NT2/D1 (cell line): ENCODE results near the gene TAL2.

Experiments used
- DNase-seq: peaks from one replicate; pipeline ENCODE4 v3.0.0-alpha.2; 2011; ENCODE audit warnings: low read depth, low spot score
- H3K27me3 ChIP-seq: 2 replicates; pipeline ENCODE4 v1.6.0; 2011; ENCODE audit warnings: mild to moderate bottlenecking; ENCODE audit not compliant: insufficient read length, insufficient read depth
- H3K36me3 ChIP-seq: 2 replicates; pipeline ENCODE4 v1.6.1; 2011; ENCODE audit warnings: mild to moderate bottlenecking, low read length, mixed read lengths; ENCODE audit not compliant: insufficient read depth, insufficient read length
- H3K4me1 ChIP-seq: 2 replicates; pipeline ENCODE4 v1.5.1; 2011; ENCODE audit not compliant: insufficient read depth, insufficient read length
- H3K4me3 ChIP-seq: 2 replicates; pipeline ENCODE4 v1.5.1; 2011; ENCODE audit warnings: low read depth; ENCODE audit not compliant: insufficient read length
- H3K9ac ChIP-seq: 2 replicates; pipeline ENCODE4 v1.6.0; 2011; ENCODE audit warnings: low read depth; ENCODE audit not compliant: insufficient read length
- H3K9me3 ChIP-seq: 2 replicates; pipeline ENCODE4 v1.5.1; 2011; ENCODE audit warnings: mild to moderate bottlenecking, low read length; ENCODE audit not compliant: insufficient read depth
- SUZ12 ChIP-seq: IDR thresholded peaks from 2 replicates; pipeline ENCODE4 v1.6.1; 2011; ENCODE audit not compliant: insufficient read length, insufficient read depth; ENCODE audit errors: extremely low read depth
- YY1 ChIP-seq: IDR thresholded peaks from 2 replicates; pipeline ENCODE4 v1.6.1; 2011; ENCODE audit not compliant: insufficient read length, insufficient read depth
- ZNF274 ChIP-seq: IDR thresholded peaks from 2 replicates; pipeline ENCODE4 v1.6.1; 2011; ENCODE audit warnings: mild to moderate bottlenecking, low read depth, low read length

The TAL2 gene

GRCh38 chr9:105711867-105712266, 49.6 kb downstream of the TAL2 start:
- H3K4me1 ChIP-seq, result no peaks in the 10 kb centered on the region
- H3K27me3 ChIP-seq, result no peaks in the 10 kb centered on the region
- H3K9ac ChIP-seq, result no peak overlapping the region
- TF ChIP-seq ZNF274, result no peak
- TF ChIP-seq SUZ12, result no peak
- no peak for TF ChIP-seq YY1
- peaks cover 8% of the 10 kb centered on the region for H3K36me3 ChIP-seq
- no peak for DNase-seq
- peaks cover 16% of the 10 kb centered on the region for H3K9me3 ChIP-seq
- no peak overlapping the region for H3K4me3 ChIP-seq

- TF ChIP-seq SUZ12 (no peak), YY1 (no peak), ZNF274 (no peak)
- no peak for DNase-seq
- Histone ChIP-seq H3K36me3 (peaks cover 8% of the 10 kb centered on the region), H3K4me1 (no peaks in the 10 kb centered on the region), H3K9ac (no peak overlapping the region), H3K27me3 (no peaks in the 10 kb centered on the region), H3K9me3 (peaks cover 16% of the 10 kb centered on the region), H3K4me3 (no peak overlapping the region)
Observed at GRCh38 chr9:105712297-105712696, 50.0 kb downstream of the TAL2 start.
